ENCODE data around the gene ZNF382. TPM values are rescaled to one million over a fixed set of nuclear protein-coding genes. Genes with fewer than 3 reads are reported as not detected.
A peak's percentile ranks its signal among the peaks of the same experiment; 100 is the strongest.
"Not testable (repeated sequence)": the region's sequence is repeated elsewhere in the genome, so short reads cannot be mapped to it uniquely, and the experiment has no call there.

The ZNF382 gene
- total and polyA plus RNA-seq, 9 donors = 5.1 to 15.3 (median 8.4) TPM

GRCh38 chr19:36602681-36603080 is 2.4 kb upstream of the ZNF382 start:
- not testable (repeated sequence) for DNase-seq; H3K4me3 ChIP-seq (ENCODE audit: low read length); H3K4me1 ChIP-seq (ENCODE audit: control insufficient read depth, insufficient read depth, low read length); H3K27ac ChIP-seq (ENCODE audit: low read length); H3K27me3 ChIP-seq (ENCODE audit: control insufficient read depth, insufficient read depth, low read length); H3K9me3 ChIP-seq (replicated peaks; ENCODE audit: control insufficient read depth, low read depth, low read length); H3K36me3 ChIP-seq (ENCODE audit: control insufficient read depth, insufficient read depth, low read length)
- 90% methylated on average over 6 of the region's 10 CpGs for WGBS (ENCODE audit: insufficient coverage)

- peak overlapping the region; percentile 89 for H3K27ac ChIP-seq (ENCODE audit: low read length)
- DNase-seq = peak; percentile 61
- H3K4me3 ChIP-seq (ENCODE audit: low read length) = peak overlapping the region; percentile 94
- H3K27me3 ChIP-seq (ENCODE audit: control insufficient read depth, insufficient read depth, low read length) = no peaks in the 10 kb centered on the region
- H3K4me1 ChIP-seq (ENCODE audit: control insufficient read depth, insufficient read depth, low read length) = peaks cover 5% of the 10 kb centered on the region
- no peaks in the 10 kb centered on the region for H3K9me3 ChIP-seq (replicated peaks; ENCODE audit: control insufficient read depth, low read depth, low read length)
- WGBS (ENCODE audit: insufficient coverage) = 0% methylated on average over 21 of the region's 21 CpGs
- peaks cover 10% of the 10 kb centered on the region for H3K36me3 ChIP-seq (ENCODE audit: control insufficient read depth, insufficient read depth, low read length)
Observed at GRCh38 chr19:36604656-36605100, 435 bp upstream of the ZNF382 start.

- DNase-seq = no peak
- peak overlapping the region; percentile 94 for H3K4me3 ChIP-seq (ENCODE audit: low read length)
- H3K9me3 ChIP-seq (replicated peaks; ENCODE audit: control insufficient read depth, low read depth, low read length) = no peaks in the 10 kb centered on the region
- H3K27me3 ChIP-seq (ENCODE audit: control insufficient read depth, insufficient read depth, low read length) = no peaks in the 10 kb centered on the region
- H3K36me3 ChIP-seq (ENCODE audit: control insufficient read depth, insufficient read depth, low read length) = peaks cover 20% of the 10 kb centered on the region
- H3K4me1 ChIP-seq (ENCODE audit: control insufficient read depth, insufficient read depth, low read length) = peaks cover 5% of the 10 kb centered on the region
- H3K27ac ChIP-seq (ENCODE audit: low read length) = peak overlapping the region; percentile 89
- WGBS (ENCODE audit: insufficient coverage) = 0% methylated on average over 1 of the region's 1 CpG
Observed at GRCh38 chr19:36605877-36606478, 865 bp downstream of the ZNF382 start.

- WGBS (ENCODE audit: insufficient coverage) = no CpG with 5 or more reads among the region's 5 CpGs
- H3K27ac ChIP-seq (ENCODE audit: low read length) = no peak overlapping the region
- H3K4me1 ChIP-seq (ENCODE audit: control insufficient read depth, insufficient read depth, low read length) = no peaks in the 10 kb centered on the region
- H3K36me3 ChIP-seq (ENCODE audit: control insufficient read depth, insufficient read depth, low read length) = peaks cover 19% of the 10 kb centered on the region
- H3K27me3 ChIP-seq (ENCODE audit: control insufficient read depth, insufficient read depth, low read length) = no peaks in the 10 kb centered on the region
- H3K4me3 ChIP-seq (ENCODE audit: low read length) = no peak overlapping the region
- H3K9me3 ChIP-seq (replicated peaks; ENCODE audit: control insufficient read depth, low read depth, low read length) = peaks cover 74% of the 10 kb centered on the region
- no peak for DNase-seq
Observed at GRCh38 chr19:36627057-36627456, 21.9 kb downstream of the ZNF382 start.

- Histone ChIP-seq H3K27me3 (ENCODE audit: control insufficient read depth, insufficient read depth, low read length) (no peaks in the 10 kb centered on the region), H3K4me3 (ENCODE audit: low read length) (no peak overlapping the region), H3K27ac (ENCODE audit: low read length) (no peak overlapping the region), H3K36me3 (ENCODE audit: control insufficient read depth, insufficient read depth, low read length) (peaks cover 6% of the 10 kb centered on the region), H3K4me1 (ENCODE audit: control insufficient read depth, insufficient read depth, low read length) (no peaks in the 10 kb centered on the region), H3K9me3 (replicated peaks; ENCODE audit: control insufficient read depth, low read depth, low read length) (peaks cover 81% of the 10 kb centered on the region)
- no peak for DNase-seq
- 100% methylated on average over 1 of the region's 2 CpGs for WGBS (ENCODE audit: insufficient coverage)
Observed at GRCh38 chr19:36635342-36635741, 30.2 kb downstream of the ZNF382 start.

GRCh38 chr19:36638862-36639510 is 33.9 kb downstream of the ZNF382 start:
- Histone ChIP-seq H3K27me3 (ENCODE audit: control insufficient read depth, insufficient read depth, low read length) (no peaks in the 10 kb centered on the region), H3K36me3 (ENCODE audit: control insufficient read depth, insufficient read depth, low read length) (peaks cover 15% of the 10 kb centered on the region), H3K4me3 (ENCODE audit: low read length) (no peak overlapping the region), H3K4me1 (ENCODE audit: control insufficient read depth, insufficient read depth, low read length) (no peaks in the 10 kb centered on the region), H3K27ac (ENCODE audit: low read length) (no peak overlapping the region), H3K9me3 (replicated peaks; ENCODE audit: control insufficient read depth, low read depth, low read length) (peaks cover 76% of the 10 kb centered on the region)
- WGBS (ENCODE audit: insufficient coverage) = no CpG with 5 or more reads among the region's 5 CpGs
- no peak for DNase-seq

- H3K4me3 ChIP-seq (ENCODE audit: low read length) = no peak overlapping the region
- no peak overlapping the region for H3K27ac ChIP-seq (ENCODE audit: low read length)
- H3K9me3 ChIP-seq (replicated peaks; ENCODE audit: control insufficient read depth, low read depth, low read length) = peaks cover 47% of the 10 kb centered on the region
- H3K27me3 ChIP-seq (ENCODE audit: control insufficient read depth, insufficient read depth, low read length) = no peaks in the 10 kb centered on the region
- H3K4me1 ChIP-seq (ENCODE audit: control insufficient read depth, insufficient read depth, low read length) = no peaks in the 10 kb centered on the region
- DNase-seq = no peak
- no CpG with 5 or more reads among the region's 2 CpGs for WGBS (ENCODE audit: insufficient coverage)
- H3K36me3 ChIP-seq (ENCODE audit: control insufficient read depth, insufficient read depth, low read length) = peaks cover 19% of the 10 kb centered on the region
Observed at GRCh38 chr19:36646746-36647145, 41.6 kb downstream of the ZNF382 start.

- peaks cover 27% of the 10 kb centered on the region for H3K9me3 ChIP-seq (replicated peaks; ENCODE audit: control insufficient read depth, low read depth, low read length)
- H3K27ac ChIP-seq (ENCODE audit: low read length) = no peak overlapping the region
- H3K36me3 ChIP-seq (ENCODE audit: control insufficient read depth, insufficient read depth, low read length) = peaks cover 44% of the 10 kb centered on the region
- H3K4me1 ChIP-seq (ENCODE audit: control insufficient read depth, insufficient read depth, low read length) = no peaks in the 10 kb centered on the region
- no peaks in the 10 kb centered on the region for H3K27me3 ChIP-seq (ENCODE audit: control insufficient read depth, insufficient read depth, low read length)
- no CpG with 5 or more reads among the region's 1 CpG for WGBS (ENCODE audit: insufficient coverage)
- no peak overlapping the region for H3K4me3 ChIP-seq (ENCODE audit: low read length)
- no peak for DNase-seq
Observed at GRCh38 chr19:36652958-36653357, 47.8 kb downstream of the ZNF382 start.

GRCh38 chr19:36665832-36666231 is 60.7 kb downstream of the ZNF382 start:
- Histone ChIP-seq H3K9me3 (replicated peaks; ENCODE audit: control insufficient read depth, low read depth, low read length) (peaks cover 19% of the 10 kb centered on the region), H3K4me1 (ENCODE audit: control insufficient read depth, insufficient read depth, low read length) (peaks cover 10% of the 10 kb centered on the region)

GRCh38 chr19:36668646-36669045 is 63.5 kb downstream of the ZNF382 start:
- Histone ChIP-seq H3K9me3 (replicated peaks; ENCODE audit: control insufficient read depth, low read depth, low read length) (peaks cover 26% of the 10 kb centered on the region), H3K27ac (ENCODE audit: low read length) (no peak overlapping the region), H3K27me3 (ENCODE audit: control insufficient read depth, insufficient read depth, low read length) (no peaks in the 10 kb centered on the region), H3K4me3 (ENCODE audit: low read length) (no peak overlapping the region), H3K36me3 (ENCODE audit: control insufficient read depth, insufficient read depth, low read length) (peaks cover 18% of the 10 kb centered on the region), H3K4me1 (ENCODE audit: control insufficient read depth, insufficient read depth, low read length) (peaks cover 10% of the 10 kb centered on the region)
- WGBS (ENCODE audit: insufficient coverage) = 83% methylated on average over 1 of the region's 2 CpGs
- DNase-seq = no peak

More at GRCh38 chr19:36665832-36666231, 60.7 kb downstream of the ZNF382 start:
- Histone ChIP-seq H3K36me3 (ENCODE audit: control insufficient read depth, insufficient read depth, low read length) (peaks cover 11% of the 10 kb centered on the region), H3K27me3 (ENCODE audit: control insufficient read depth, insufficient read depth, low read length) (no peaks in the 10 kb centered on the region), H3K27ac (ENCODE audit: low read length) (no peak overlapping the region), H3K4me3 (ENCODE audit: low read length) (peak overlapping the region; percentile 71)
- DNase-seq = no peak
- WGBS (ENCODE audit: insufficient coverage) = 71% methylated on average over 6 of the region's 14 CpGs

Data from muscle of leg (tissue), 11 donors.